ENCODE data around the gene SCN2A.
"Not testable (repeated sequence)": the region's sequence is repeated elsewhere in the genome, so short reads cannot be mapped to it uniquely, and the experiment has no call there.

Gene SCN2A

DNA sequence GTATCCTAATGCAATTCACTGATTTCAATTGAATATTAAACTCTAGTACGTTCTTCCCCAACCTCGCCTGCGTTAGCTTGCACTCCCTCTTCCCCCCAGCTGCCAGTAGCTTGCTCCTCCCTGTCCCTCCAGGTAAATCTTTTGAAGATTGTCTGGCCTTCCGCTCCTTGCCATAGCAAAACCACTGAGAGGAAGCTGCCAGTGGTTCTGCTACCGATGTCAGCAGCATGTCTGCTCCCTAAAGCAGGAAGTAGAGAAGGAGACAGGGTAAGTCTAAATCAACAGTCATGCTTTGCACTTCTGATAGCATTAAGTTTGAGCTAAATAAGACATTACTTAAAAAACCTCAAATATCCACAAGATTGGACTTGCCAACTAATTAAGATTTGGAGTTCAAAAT lies 89.1 kb downstream of the SCN2A start:
- DNase-seq (ENCODE audit: low read depth) = no peak

- not testable (repeated sequence) for DNase-seq (ENCODE audit: low read depth)
Observed at GRCh38 chr2:165344276-165344675, 105.1 kb downstream of the SCN2A start.

DNA sequence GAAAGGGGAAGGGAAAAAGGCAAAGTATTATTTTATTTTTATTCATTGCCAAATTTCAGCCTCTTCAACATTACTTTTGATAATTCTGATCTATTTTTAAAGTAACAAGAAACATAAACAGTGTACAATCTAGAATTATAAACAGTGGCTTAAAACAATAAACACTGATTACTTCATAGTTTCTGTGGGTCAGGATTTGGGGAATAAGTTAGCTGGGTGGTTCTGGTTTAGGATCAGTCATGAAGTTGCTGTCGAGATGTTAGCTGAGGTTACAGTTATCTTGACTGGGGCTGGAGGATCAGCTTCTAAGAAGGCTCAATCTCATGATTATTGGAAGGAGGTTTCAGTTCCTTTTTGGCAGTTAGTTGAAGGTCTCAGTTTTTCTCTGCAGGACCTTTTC lies 109.2 kb downstream of the SCN2A start:
- no peak for DNase-seq (ENCODE audit: low read depth)

GRCh38 chr2:165349181-165349580 lies 110.0 kb downstream of the SCN2A start:
- no peak for DNase-seq (ENCODE audit: low read depth)

GRCh38 chr2:165357758-165358157 lies 118.5 kb downstream of the SCN2A start:
- no peak for DNase-seq (ENCODE audit: low read depth)

DNA sequence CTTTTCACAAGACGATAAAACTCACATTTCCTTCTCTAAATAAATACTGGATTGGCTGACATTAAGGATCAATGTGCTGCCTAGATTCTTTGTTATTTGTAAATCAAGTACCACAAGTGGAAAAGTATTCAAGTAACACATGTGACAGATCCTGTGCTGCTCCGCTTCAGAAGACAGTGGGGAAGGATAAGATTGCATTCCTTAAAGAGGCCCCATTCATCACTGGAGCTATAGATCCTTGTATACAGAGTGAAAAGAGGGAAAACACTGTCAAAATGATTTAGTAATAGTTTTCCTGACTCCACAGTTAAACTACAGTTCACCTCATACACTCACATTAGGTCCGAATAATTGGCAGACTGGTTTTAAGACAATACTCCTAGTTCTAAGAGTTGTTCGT lies 122.3 kb downstream of the SCN2A start:
- DNase-seq (ENCODE audit: low read depth) = no peak

DNA sequence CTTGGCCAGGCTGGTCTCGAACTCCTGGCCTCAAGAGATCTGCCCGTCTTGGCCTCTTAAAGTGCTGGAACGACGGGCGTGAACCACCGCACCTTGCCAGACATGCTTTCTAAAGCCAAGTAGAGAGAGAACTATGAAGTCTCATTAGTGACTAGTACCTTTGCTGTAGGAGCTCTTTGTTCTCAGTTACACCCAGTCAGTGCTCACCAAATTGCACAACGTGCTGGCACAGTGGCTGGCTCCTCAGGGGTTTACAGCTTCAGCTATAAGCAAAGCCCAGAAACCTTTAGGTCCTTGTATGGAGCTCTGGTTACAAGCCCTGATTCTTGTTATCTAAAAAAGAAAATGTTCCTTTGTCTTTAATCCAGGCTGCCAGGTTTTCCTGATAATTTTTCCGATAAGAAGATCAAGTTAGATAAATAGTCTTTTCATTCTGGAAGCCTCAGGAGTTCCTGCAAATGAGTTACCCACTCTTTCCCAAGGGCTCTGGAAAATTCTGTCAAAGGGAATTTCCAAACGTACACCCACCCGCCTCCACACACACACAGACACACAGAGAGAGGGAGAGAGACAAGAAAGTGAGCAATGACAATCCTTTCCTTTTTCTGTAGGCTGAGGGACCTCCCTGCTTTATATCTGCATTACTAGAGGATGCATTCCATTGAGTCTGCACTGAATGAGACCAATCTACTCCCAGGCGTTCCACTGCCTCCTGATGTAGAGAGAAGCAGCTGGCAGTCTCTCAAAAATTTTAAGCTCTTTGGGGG lies 130.1 kb downstream of the SCN2A start:
- DNase-seq (ENCODE audit: low read depth) = no peak

DNA sequence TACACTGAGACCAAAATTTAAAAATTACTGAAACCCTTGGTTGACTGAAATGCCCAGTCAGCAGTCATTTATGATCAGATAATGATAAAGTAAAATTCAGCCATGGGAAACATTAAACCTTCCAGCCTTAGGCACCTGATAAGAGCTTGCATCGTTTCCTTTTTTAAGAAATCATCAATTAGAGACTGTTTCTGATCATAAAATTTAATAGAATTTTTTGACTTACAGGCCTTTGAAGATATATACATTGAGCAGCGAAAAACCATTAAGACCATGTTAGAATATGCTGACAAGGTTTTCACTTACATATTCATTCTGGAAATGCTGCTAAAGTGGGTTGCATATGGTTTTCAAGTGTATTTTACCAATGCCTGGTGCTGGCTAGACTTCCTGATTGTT lies 130.7 kb downstream of the SCN2A start:
- no peak for DNase-seq (ENCODE audit: low read depth)

DNA sequence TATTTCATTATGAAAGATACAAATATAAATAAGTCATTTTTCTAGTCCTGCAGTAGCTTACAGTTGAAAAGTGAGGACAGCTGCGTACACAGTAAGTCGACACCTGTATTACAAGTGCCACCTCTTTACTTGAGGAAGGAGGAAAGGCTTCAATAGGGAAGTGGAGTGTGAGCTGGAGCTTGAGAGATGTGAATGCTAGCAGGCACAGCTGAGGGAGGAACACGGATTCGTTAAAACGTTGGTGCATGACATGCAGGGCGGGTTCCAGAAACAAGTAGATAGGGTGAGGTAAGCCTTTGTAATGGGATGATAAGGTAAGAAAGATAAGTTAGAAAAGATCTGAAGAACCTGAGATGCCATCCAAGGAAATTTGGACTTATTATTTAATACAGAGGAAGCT lies 132.1 kb downstream of the SCN2A start:
- DNase-seq (ENCODE audit: low read depth) = no peak

DNA sequence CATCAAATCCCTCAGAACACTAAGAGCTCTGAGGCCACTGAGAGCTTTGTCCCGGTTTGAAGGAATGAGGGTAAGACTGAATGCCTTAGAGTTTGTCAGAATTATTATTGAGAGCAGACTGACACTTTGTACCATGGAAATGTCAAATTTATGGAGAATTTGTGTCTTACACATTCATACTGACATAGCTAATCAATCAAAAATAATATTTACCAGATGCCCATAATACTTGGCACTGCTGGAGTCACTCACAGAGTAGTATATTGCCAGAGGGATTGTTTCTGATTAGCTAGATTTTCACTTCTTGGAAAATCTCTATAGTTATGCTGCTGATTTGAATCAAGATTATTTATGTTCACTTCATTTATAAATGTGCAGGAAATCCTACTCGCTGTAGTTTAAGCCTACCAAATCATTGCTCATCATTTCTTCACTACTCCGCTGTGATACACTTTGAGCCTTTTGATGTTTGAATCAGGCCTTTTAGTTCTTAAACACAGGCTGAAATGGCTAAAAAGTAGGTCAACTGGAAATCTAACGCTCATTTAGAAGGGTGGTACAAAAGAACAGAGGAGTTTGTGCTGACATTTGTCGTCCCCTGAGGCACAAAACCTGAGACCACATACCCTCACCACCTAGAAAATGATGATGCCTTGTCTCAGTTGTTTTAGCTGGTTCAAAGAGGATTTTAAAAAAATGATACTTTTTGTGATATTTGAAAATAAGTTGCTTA lies 134.2 kb downstream of the SCN2A start:
- no peak for DNase-seq (ENCODE audit: low read depth)

- DNase-seq (ENCODE audit: low read depth) = no peak
Observed at GRCh38 chr2:165376571-165376975, 137.4 kb downstream of the SCN2A start.

DNA sequence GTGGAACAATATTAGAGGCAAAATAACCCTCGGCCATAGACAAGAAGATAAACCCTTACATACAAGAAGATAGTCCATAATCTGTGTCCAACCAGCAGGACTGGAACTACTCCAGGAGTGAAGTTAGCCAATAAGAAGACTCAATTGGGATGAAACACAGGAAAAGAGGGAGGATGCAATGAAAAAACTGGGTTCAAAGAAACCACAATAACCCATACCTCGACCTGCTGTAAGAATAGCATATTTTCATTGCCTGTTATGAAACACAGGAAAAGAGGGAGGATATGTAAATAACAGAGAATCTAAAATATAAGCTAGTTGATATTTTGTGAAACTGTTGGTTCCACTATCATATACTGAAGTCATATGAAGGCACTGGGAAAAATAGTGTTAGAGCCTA lies 143.1 kb downstream of the SCN2A start:
- no peak for DNase-seq (ENCODE audit: low read depth)

DNA sequence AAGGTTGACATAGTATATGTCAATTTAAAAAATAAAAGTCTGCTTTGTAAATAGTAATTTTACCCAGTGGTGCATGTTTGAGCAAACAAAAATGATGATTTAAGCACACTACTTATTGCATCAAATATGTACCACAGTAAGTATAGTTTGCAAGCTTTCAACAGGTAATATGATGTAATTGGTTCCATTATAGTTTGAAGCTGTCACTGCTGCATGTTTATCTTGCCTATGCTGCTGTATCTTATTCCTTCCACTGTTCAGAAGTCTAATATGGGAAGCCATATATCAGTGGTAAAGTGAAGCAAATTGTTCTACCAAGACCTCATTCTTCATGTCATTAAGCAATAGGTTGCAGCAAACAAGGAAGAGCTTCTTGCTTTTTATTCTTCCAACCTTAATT lies 151.7 kb downstream of the SCN2A start:
- no peak for DNase-seq (ENCODE audit: low read depth)

DNA sequence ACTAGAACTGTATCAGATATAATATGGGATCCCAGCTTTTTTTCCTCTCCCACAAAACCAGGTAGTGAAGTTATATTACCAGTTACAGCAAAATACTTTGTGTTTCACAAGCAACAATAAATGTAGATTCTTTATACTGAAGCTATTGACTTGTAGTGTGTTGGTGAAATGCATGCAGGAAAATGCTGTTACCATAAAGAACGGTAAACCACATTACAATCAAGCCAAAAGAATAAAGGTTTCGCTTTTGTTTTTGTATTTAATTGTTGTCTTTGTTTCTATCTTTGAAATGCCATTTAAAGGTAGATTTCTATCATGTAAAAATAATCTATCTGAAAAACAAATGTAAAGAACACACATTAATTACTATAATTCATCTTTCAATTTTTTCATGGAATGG lies 152.6 kb downstream of the SCN2A start:
- DNase-seq (ENCODE audit: low read depth) = no peak

- not testable (repeated sequence) for DNase-seq (ENCODE audit: low read depth)
Observed at GRCh38 chr2:165398603-165399002, 159.4 kb downstream of the SCN2A start.

DNA sequence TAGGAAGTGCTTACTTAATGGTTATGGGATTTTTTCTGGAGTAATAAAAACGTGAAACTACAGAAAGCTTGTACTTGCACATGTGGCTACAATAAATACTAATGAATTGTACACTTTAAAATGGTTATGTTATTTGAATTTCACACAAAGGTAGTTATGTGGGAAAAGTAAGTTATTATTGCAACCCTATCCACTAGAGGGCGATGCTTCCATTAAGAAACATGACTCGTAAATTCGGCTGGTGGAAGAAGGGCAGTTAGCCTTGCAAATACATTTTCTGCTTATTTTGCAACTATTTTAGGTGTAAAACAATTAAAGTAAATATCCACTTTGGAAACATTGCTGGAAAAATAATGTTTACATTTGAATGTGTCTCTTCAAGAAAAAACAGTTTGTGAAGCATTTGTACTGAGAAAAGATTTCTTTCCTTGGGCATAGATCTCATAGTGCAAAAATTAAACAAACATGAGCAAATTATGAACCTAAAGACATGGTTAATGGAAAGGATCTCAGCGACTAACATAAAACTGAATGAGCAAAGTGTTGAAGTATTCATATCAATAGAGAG lies 162.2 kb downstream of the SCN2A start:
- no peak for DNase-seq (ENCODE audit: low read depth)

GRCh38 chr2:165402162-165402561 lies 162.9 kb downstream of the SCN2A start:
- DNase-seq (ENCODE audit: low read depth) = no peak

DNA sequence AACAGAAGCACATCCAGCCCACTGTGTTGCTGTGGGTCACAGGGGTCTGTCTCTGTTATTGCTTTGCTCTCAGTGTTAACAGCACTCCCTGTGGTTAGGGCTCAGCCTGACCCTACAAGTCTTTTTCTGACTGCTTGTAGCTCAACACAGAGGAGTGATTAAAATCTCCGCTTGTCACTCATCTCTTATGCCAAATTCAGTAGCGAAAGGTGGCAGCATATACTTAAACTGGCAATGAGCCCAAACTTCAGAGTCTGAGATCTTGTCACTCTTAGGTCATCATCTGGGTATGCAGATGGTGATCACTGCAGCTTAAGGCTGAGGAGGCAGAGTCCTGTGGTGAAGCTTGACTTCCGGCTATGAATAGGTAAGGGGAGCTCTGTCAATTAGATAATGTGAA lies 167.0 kb downstream of the SCN2A start:
- no peak for DNase-seq (ENCODE audit: low read depth)

DNA sequence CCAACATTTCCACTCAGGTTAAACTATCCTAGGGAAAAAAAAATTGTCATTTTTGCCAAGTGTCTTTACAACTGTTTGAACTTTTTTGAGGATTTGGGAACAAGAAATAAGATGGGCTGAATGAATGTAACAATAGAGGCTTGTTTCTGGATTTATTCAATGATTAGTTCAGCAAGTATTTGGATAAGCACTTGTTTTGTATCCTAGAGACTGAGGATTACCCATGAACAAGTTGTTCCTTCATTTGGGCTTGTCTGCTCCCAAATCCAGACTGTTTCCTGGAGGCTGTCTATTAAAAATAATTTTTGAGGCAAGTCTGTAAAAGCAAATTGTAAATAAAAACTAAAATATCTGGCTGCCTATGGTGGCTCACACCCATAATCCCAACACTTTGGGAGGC lies 168.3 kb downstream of the SCN2A start:
- no peak for DNase-seq (ENCODE audit: low read depth)

- DNase-seq (ENCODE audit: low read depth) = no peak
Observed at GRCh38 chr2:165408186-165408585, 169.0 kb downstream of the SCN2A start.

GRCh38 chr2:165410276-165410675 lies 171.1 kb downstream of the SCN2A start:
- DNase-seq (ENCODE audit: low read depth) = no peak

DNA sequence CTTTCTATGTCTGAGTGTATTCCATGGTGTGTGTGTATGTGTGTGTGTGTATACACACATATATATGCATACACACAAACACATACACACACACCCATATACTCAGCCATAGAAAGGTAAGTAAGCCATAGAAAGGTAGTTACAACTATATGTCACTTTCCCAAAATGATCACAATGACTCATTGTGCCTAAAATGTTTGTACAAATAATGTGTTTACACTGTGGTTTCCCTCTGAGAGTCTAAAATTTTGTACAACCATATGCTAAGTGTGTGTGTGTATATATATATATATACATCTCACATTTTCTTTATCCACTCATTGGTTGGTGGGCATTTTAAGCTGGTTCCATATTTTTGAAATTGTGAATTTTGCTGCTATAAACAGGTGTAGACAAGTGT lies 175.0 kb downstream of the SCN2A start:
- no peak for DNase-seq (ENCODE audit: low read depth)

DNA sequence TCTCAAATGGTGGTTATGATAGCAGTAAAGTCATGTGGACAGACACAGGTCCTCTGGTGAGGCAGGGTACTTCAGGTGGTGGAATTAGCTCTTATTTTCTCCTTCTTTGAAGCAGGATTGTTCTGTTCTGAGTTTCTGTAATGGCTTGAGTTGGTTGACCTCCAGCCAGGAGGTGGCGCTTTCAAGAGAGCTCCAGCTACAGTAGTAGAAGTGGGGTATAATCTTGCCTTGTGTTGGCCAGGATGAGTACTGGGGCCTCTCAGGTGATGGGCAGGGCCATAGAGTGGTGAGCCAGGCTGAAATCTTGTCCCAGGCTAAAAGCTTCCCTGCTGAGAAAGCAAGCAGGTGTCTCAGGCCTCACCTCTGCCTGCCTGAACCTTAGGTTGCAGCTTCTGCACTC lies 177.8 kb downstream of the SCN2A start:
- no peak for DNase-seq (ENCODE audit: low read depth)

All from stimulated activated CD8-positive, alpha-beta memory T cell treated with anti-CD3 and anti-CD28 coated beads, Interleukin-15, amount 100 ng/mL, for 24 hours (primary cell).